Activated gamma-delta T cell (primary cell): ENCODE results near the gene BMPR1A.
"Not testable (repeated sequence)": the region's sequence is repeated elsewhere in the genome, so short reads cannot be mapped to it uniquely, and the experiment has no call there.

ENCODE experiments used
- DNase-seq: peaks from one replicate; lab custom pipeline; 2025; lab: John Stamatoyannopoulos, UW

The BMPR1A gene

DNA sequence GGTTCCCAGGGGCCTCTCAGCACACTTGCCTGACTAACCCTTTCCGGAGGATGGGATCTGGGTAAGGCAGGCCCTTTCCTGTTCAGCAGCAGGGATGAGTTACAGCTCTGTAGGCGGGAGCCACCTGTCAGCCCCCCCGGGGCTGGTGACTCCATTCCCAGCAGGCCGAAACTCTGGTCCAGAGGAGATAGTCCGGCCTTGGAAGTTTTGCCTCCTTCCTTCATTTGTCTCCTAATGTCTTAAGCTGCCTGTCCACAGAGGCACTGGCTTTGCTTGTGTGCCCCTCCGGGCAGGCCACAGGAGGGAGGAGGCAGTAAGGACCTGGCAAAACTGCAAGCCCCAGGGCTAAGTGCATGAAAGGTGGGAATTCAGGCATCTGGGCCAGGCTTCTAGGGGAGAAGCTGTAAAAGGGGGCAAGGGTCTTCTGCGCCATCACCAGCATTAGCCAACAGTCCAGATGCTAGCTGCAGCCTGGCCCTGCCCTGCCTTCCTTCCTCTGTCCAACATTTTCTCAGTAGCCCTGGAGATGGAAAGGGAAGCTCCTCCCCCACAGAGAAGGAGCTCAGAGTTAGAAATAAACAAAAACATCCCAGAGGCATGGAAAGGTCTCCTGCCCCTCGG is 213.1 kb downstream of the BMPR1A start:
- no peak for DNase-seq

DNA sequence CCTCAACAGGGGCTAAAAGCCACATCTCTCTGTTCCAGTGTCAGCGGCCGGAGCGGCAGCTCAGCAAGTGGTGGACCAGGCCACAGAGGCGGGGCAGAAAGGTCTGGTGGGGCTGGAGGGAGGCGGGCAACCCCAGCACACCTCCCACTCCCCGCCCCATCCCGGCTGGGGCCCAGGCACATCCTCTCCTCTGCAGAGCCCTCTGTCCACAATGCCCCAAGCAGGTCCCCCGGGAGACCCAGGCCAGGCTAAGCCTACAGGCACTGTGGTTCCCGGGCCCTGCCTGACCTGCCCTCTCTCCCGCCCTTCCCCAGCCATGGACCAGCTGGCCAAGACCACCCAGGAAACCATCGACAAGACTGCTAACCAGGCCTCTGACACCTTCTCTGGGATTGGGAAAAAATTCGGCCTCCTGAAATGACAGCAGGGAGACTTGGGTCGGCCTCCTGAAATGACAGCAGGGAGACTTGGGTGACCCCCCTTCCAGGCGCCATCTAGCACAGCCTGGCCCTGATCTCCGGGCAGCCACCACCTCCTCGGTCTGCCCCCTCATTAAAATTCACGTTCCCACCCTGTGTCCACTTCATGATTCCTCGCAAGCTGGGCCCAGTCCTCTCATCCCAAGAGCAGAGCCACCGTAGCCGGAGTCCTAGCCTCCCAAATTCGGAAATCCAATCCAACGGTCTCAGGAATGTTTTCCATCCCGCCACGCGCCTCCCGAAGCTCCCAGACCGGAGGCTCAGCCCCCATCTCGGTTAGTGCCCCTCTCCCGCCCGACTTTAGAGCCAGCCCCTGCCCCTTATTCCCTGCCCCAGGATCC is 214.0 kb downstream of the BMPR1A start:
- DNase-seq: no peak

DNA sequence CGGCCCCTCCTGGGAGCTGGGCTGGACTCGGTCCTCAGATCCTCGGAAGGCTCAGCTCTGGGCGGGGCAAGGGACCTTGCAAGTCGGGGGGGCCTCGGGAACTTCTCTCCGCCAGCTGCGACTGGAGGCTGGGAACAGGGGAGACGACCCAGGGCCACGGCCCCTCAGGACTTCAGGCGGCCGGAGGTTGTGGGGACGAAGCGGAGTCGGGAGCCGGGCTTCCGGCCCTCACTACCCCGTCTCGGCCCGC is 214.5 kb downstream of the BMPR1A start:
- DNase-seq: no peak

DNA sequence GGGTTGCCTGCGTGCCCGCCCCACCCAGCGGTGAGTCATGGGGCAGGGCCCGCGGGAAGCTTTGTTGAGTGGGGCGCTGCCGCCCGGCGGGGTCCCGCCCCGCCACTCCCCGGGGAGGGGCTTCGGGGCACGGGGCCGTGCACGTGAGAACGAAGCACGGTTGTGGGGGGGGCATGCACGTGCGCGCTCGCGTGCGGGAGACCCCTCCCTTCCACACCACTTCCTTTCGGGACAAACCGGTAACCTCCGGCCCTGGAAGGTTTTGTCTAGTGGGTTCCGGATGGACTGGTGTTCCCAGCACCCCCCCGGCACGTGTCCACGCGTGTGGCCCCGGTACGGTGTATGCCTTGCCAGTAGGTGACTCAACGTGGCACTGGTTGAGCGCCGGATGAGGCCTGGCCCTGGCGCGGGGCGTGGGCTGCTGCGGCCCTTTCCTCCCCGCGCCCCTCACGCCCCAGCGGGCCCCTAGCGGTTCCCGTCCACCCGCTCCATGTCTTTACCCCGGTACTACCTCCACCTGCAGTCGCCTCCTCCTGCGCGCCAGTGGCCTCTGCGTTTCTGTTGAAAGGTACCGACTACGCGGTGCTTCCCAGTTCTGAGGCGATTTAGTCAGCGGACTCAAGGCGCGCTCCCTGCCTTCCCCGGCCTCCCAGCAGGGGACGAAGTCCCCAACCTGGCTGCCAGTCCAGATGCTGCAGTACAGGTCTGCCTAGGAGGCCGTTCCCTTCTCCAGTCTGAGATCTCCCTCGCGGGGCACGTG is 215.0 kb downstream of the BMPR1A start:
- peak; percentile 90 for DNase-seq

DNA sequence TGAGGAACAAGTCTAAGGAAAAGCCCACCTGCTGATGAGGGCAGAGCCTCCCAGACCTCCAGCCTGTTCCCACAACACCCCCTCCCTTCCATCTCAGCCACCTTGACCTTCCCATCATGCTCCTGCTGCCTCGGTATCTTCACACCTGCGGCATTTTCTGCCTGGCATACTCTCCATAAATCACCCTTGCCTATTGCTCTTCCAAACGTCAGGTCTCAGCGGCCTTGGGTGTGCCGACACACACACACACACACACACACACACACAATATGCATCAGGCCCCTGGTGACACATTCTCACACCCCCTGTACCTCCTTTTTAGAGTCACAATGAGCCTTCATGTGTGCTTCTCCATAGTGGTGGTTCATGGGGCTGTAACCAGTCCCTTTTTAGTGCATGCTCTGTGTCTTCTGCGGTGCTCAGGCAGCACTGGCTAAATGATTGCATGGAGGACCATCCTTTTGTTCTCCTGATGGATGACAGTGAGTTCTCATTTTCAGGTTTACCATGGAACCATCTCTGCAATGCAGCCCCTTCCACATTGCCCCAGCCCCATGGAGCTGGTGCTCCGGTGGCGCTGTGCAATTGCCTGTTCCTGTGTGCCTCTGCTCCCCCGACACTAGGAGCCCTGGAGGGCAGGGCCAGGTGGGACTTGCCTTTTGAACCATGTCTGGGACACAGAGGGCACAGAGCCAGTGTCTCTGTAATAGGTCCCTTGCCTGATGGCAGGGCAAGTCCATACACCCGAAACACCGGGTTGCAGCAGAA is 216.4 kb downstream of the BMPR1A start:
- no peak for DNase-seq

DNA sequence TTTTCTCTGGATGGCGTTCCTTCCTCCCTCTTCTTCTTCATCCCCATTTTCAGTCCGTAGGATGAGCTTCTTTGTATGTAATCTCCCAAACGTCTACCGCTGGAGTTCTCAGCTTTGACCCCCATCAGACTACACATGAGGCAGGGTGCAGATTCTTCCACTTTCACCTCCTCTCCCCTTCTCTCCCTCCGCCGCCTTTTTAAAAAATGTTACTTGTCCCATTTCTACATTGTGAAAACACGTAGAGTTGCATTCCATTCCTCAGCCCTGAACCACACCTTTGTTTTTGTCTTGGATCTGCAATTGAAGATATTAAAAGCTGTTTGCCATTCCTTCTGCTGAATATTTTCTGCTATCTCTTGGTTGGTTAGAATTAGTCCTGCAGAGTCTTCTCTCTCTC is 218.1 kb downstream of the BMPR1A start:
- DNase-seq: no peak

DNA sequence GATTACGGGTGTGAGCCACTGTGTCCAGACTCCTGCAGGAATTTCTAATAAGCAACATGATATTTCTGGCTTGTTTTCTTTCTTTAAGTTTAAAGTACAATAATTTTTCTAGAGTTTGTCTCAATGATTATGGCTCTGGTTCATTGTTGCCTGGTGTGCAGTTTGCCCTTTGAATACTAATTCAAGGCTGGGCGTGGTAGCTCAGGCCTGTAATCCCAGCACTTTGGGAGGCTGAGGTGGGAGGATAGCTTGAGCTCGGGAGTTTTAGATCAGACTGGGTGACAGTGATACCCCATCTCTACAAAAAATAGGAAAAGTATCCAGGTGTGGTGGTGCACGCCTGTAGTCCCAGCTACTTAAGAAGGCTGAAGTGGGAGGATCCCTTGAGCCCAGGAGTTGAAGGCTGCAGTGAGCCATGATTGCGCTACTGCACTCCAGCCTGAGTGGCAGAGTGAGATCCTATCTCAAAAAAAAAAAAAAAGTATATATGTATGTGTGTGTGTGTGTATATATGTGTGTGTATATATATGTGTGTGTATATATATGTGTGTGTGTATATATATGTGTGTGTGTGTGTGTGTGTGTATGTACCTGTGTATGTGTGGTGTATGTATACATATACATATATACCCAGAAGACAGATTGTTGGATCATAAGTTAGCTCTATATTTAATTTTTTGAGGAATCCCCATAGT is 220.1 kb downstream of the BMPR1A start:
- no peak for DNase-seq

DNA sequence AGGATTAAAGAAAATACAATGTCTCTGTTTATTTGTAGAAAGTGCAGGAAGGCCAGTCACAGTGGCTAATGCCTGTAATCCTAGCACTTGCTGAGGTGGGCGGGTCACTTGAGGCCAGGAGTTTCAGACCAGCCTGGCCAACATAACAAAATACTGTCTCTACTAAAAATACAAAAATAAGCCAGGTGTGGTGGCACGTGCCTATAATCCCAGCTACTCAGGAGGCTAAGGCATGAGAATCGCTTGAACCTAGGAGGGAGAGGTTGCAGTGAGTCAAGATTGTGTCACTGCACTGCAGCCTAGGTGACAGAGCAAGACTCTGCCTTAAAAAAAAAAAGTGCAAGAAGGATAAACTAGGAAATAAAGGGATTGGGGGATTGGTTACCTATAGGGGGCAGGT is 222.0 kb downstream of the BMPR1A start:
- DNase-seq: not testable (repeated sequence)

DNA sequence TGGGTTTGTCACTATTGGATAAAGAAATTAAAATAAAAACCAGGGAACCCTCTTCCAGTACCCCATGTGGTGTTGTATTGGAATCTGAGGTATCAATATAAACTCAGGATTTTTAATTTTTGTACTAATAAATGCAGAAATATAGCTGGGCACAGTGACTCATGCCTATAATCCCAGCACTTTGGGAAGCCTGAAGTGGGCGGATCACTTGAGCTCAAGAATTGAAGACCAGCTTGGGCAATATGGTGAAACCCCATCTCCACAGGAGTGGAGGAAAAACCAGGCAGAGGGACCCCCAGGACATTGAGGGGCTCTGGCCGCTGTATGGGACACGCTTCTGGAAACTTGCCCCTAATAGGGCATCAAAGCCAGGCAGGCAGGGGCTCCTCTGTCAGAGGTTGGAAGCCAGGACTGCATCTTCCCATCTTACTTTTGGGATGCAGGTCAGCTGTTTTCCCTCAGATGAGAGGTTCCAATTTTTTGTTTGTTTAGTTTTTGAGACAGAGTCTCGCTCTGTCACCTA is 222.9 kb downstream of the BMPR1A start:
- no peak for DNase-seq

DNA sequence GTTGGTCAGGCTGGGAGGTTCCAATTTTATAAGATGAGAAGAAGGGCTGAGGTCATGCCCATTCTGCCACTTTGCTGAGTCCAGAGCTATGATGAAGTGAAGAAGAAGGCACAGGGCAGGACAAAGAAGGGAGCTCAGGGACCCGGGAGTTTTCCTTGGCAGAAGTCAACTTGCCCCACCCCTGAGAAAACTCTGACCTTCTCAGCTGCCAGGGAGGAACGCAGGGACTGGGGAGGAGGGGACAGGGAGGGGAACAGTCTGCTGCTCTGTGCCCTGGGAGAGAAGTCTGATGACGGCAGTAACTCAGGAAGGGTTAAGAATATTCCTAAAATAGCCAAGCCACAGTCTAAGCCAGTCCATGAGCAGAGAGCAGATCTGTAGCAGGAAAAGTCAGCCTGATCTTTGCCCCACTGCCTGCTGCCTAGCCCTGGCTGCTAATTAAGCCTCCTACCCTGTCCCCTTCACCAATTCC is 223.6 kb downstream of the BMPR1A start:
- DNase-seq: no peak

DNA sequence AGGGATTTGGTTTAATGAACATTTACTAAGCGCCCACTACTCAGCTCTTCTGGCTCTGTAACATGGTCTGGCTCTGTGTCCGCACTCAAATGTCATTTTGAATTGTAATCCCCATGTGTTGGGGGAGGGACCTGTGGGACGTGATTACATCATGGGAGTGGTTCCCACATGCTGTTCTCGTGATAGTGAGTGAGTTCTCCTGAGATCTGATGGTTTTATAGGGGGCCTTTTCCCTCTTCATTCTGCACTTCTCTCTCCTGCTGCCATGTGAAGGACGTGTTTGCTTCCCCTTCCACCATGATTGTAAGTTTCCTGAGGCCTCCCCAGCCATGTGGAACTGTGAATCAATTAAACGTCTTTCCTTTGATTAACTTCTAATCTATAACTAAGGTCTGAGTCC is 224.6 kb downstream of the BMPR1A start:
- not testable (repeated sequence) for DNase-seq

DNA sequence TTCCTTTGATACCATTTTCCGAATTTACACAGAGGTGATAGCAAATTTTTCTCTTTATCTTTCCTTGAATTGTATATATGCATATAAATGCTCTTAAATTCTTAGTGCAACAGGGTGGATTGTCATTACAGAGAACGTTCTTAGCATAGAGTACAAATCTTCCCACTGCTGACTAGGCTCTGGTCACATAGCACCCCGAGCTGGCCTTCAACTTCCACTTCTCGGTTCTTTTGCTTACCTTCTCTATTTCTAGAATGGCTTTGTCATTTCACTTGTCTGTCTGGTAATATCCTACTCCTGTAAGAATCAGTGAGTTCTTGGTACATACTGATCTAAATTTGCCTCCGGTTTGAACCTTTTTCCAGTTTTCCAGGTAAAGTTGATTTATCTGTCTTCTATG is 225.3 kb downstream of the BMPR1A start:
- DNase-seq: no peak
